NCI-H345 (cell line): ENCODE measurements around the gene CD247.
"Not testable (repeated sequence)": the region's sequence is repeated elsewhere in the genome, so short reads cannot be mapped to it uniquely, and the experiment has no call there.

Source experiments
- DNase-seq: peaks from one replicate; lab custom pipeline; 2025; lab: John Stamatoyannopoulos, UW

The CD247 gene

GRCh38 chr1:167518331-167518700 lies at the start of gene CD247:
CD247 (minus strand) TSS chr1:167518529; CDS start chr1:167518465, 64 bp downstream.
- DNase-seq, result no peak

GRCh38 chr1:167567663-167568062 lies 49.3 kb upstream of the CD247 start:
- DNase-seq, result no peak

DNA sequence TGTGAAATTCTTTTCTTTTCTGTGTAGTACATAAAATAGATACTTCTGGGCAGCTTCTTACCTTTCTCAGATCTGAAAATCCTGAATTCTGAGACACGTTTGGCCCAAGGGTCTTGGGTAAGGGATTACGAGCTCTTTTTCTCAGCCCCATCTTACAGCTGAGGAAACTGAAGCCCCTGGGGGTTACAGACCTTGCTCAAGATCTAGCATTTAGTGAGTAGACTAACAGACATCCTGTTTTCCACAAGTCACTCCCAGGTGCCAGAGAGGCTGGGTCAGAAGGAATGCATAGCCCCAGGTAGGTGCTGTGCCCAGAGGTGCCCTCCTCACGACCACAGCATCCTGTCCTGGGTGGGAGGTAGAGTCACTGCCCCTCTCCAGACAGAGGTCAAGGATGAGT lies 48.4 kb upstream of the CD247 start:
- DNase-seq, result no peak

DNA sequence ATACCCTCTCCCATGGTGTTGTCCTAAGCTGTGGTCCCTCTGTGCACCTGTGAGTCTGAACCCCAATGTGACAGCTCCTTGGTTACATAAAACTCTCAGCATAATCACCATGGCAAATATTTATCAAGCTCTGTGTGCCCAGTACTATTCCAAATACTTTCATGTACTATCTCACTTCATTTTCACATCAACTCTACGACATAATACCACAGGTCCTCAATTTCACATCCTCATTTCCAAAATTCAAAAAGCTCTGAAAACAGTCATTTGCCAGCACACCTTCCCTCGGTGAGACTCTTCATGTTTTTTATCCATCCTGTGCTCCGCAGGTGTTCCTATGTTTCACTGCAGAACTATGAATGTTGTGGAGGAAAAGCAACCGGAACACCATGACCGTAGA lies 47.6 kb upstream of the CD247 start:
- no peak for DNase-seq

GRCh38 chr1:167564612-167565270 lies 46.4 kb upstream of the CD247 start:
- no peak for DNase-seq

DNA sequence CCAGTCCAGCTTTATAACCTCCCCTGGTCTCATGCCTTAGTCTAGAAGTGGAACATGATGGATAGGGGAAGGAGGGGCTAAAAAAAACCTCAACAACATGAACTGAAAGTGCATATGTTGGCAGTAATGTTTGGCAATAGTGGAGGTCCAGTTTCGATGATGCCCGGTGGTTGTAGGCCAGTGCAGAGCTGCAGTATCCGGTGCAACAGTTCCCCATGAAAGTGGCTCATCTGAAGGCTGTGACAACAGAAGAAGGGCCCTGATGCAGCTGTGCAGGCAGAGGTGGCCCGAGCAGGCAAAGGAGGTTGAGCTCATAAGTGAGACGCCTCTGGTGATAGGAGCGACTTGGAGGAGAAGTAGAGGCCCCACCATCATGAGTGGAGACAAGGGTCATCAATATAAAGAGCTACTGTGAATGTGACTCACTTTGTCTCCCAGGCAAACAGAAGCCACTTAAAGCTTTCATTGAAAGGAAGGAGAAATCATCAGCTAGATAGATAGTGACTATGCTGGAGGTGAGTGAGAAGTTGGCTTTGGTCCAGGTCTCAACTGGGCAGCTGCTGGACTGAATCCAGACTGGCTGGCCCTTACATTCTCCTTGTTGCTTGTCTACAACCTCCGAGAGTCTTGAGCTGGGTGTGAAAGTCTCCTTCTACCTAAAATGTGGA lies 45.4 kb upstream of the CD247 start:
- peak; percentile 67 for DNase-seq

DNA sequence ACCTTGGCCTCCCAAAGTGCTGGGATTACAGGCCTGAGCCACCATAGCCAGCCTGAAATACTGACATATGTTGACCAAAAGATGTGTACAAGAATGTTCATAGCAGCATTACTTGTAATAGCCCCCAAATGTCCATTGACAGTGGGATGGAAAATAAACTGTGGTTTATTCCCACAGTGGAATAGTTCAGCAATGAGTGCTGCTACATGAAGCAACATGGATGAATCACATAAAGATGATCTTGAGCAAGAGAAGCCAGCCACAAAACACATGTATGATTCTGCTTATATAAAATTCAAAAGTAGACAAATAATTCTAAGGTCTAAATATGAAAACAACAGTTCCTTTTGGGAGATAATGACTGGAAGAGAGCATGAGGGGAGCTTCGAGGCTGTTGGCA lies 44.4 kb upstream of the CD247 start:
- no peak for DNase-seq

DNA sequence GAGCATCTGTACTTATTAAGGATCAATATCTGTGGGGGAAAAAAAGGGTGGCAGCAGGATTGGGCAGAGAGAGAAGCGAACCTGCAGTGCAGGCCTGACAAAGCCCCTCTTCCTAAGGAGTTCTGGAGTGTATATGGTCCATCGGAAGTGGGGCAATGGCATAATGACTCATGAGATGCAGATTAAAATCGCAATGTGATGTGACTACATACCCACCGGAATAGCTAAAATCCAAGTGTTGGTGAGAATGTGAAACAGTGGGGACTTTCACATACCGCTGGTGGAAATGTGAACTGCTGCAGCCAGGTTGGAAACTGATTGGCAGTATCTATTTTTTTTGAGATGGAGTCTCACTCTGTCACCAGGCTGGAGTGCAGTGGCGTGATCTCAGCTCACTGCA lies 43.4 kb upstream of the CD247 start:
- DNase-seq, result no peak

GRCh38 chr1:167555971-167556714 lies 37.8 kb upstream of the CD247 start:
- DNase-seq, result peak; percentile 73

DNA sequence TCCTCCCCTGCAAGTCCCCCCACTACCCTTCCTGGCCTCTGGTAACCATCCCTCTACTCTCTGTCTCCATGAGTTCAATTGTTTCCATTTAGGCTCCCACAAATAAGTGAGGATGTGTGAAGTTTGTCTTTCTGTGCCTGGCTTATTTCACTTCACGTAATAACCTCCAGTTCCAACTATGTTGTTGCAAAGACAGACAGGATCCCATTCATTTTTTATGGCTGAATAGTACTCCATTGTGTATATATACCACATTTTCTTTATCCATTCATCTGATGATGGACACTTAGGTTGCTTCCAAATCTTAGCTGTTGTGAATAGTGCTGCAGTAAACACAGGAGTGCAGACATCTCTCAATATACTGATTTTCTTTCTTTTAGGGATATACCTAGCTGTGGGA lies 36.7 kb upstream of the CD247 start:
- not testable (repeated sequence) for DNase-seq

GRCh38 chr1:167554028-167554779 lies 35.9 kb upstream of the CD247 start:
- no peak for DNase-seq

DNA sequence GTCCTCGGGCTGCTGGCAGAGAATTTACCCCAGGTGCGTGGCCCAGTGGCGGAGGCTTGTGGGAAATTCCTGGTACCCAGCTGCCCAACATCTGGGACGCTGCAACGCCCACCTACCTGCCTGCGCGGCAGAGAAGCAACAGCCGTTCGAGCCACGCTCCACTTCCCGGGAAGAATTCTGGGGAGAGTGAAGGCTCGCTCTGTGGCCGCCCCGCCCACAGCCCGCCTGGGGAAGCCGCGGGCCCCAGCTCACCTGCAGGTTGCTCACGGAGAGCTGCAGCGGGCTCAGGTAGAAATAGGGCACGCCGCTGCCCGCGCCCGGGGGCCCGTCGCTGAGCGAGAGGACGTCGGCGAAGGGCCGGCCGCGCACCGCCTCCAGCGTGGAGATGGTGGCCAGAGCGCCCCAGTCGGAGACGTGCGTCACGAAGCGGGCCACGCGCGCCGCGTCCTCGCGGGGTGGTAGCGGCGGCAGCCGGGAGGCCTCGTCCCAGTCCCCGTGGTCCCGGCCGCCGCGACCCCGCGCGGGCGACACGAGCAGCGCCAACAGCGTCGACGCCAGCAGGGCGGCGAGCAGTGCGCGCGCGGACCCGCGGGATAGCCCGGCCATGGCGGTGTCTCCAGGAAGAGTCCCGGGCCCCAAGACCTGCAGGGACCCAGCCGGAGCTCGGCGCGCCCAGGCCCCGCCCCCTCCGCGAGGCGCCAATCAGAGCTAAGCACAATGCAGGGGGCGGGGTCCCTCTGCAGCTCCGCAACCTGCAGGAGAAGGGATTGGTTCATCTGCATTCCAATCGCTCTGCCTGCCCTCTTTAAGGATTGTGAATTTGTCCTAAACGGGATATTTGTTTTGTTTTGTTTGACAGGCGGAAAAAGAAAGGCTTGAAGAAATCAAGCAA lies 35.1 kb upstream of the CD247 start, which contains the start of gene CREG1:
TSS of gene CREG1 (minus strand) at position 627 of the 892 bp plus-strand sequence.
- peak; percentile 93 for DNase-seq

GRCh38 chr1:167551362-167551761 lies 33.0 kb upstream of the CD247 start:
- DNase-seq, result no peak

DNA sequence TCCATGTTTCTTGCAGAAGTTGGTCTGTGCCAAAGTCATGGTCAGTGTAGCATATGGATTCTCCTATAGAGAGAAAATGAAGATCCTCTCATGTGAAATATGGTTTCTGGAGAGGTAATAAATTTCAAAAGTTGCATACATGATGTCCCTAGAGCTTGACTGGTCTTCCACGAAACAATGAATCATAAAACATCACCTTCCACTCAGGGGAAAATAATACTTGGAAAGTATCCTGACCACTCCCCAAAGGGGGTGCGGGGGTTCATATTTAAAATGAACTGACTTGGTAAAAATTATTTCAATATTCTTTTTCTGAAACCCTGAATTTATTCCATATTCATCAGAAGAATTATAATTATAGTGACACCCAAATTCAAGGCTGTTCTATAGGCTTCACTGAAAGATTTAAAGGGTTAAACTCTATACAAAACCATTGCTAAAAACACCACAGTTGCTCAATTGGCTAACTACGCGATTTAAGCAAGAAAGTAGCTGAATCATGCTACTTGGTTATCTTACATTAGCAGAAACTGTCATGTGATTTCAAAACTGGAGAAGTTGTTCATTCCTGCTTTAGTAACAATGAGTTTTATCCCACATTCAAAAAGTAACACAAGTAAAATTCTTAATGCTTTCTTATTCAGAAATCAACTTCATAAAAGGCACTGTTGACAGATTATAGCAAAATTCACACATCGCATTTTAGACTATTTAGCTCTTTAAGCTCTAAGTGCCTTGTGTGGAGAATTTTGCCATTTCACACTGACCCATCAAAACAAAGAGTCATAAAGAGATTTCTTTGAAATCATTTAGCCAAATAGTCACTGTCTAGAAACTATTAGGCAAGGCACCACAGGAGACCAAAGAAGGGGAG lies 30.0 kb upstream of the CD247 start:
- DNase-seq, result no peak

DNA sequence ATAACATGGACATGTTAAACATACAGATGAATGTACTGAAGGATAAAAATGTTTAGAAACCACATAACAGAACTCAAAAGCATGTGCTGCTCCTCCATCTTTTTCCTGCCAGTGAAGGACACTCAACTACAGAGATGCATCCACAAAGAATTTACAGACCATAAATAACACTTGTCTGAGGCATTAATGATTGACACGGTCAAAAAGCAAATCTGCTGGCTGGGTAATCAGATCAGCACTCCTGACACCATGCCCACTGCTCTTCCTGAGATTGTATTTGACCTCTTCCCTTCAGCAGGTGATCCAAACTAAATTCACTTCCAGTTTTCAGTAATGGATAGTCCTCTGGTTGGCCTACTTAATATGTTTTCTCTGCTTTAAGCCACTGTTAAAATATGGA lies 28.6 kb upstream of the CD247 start:
- no peak for DNase-seq

DNA sequence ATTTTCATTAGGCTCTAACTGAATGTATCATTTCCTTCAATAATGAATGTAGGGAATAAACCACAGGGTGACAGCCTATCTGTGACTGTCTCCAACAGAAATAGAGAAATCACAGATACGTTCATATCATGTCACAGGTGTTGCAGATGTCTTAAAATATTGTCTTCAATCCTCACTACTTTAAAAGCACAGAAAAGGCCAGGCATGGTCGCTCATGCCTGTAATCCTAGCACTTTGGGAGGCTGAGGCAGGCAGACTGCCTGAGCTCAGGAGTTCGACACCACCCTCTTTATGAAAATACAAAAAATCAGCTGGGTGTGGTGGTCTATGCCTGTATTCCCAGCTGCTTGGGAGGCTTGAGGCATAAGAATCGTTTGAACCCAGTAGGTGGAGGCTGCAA lies 27.0 kb upstream of the CD247 start:
- DNase-seq, result no peak

- DNase-seq, result no peak
These were observed 26.2 kb upstream of the CD247 start for GRCh38 chr1:167544447-167545093.

GRCh38 chr1:167543199-167543990 lies 25.1 kb upstream of the CD247 start:
- no peak for DNase-seq
